ENCODE data around the gene SERPINB6. TPM values are rescaled to one million over a fixed set of nuclear protein-coding genes. Genes with fewer than 3 reads are reported as not detected.

SERPINB6 gene
- polyA plus RNA-seq, 1 donor (not counting 4 experiments of a cell fraction or from before 2014, with no cell fraction given), result 66.4 TPM

GRCh38 chr6:3019065-3019464 is 47.7 kb upstream of the SERPINB6 start:
- H3K27me3 ChIP-seq (ENCODE audit: control insufficient read depth, extremely low read depth, insufficient read depth, low read length), result no peaks in the 10 kb centered on the region
- no peaks in the 10 kb centered on the region for H3K36me3 ChIP-seq (ENCODE audit: control insufficient read depth in 2 of 2, extremely low read depth in 1 of 2, insufficient read depth in 2 of 2, low read length in 2 of 2)
- H2AFZ ChIP-seq (ENCODE audit: control insufficient read depth, low read length), result no peak overlapping the region
- no peak overlapping the region for H3K27ac ChIP-seq (ENCODE audit: control insufficient read depth, insufficient read depth, low read length)
- no peak for DNase-seq (ENCODE audit: low read depth, low spot score)
- no peak for TF ChIP-seq EZH2 (IDR thresholded peaks at IDR 0.05; ENCODE audit: low read length)
- H3K9me3 ChIP-seq (ENCODE audit: control insufficient read depth, low read depth, low read length), result no peaks in the 10 kb centered on the region
- H3K4me1 ChIP-seq (ENCODE audit: control insufficient read depth, extremely low read depth, insufficient read depth, low read length), result peaks cover 11% of the 10 kb centered on the region
- H3K4me2 ChIP-seq (ENCODE audit: control insufficient read depth, extremely low read depth, insufficient read depth, low read depth, low read length), result no peak overlapping the region
- no peak overlapping the region for H3K4me3 ChIP-seq (ENCODE audit: control insufficient read depth in 2 of 3, extremely low read depth in 1 of 3, insufficient read depth in 2 of 3, low read depth in 1 of 3, low read length in 3 of 3)
- no peaks in the 10 kb centered on the region for H3K79me2 ChIP-seq (ENCODE audit: control insufficient read depth, insufficient read depth, low read length)
- no peak overlapping the region for H3K9ac ChIP-seq (ENCODE audit: control insufficient read depth, extremely low read depth, insufficient read depth, low read length)
- H3K9me1 ChIP-seq (ENCODE audit: control insufficient read depth, extremely low read depth, insufficient read depth, low read length), result no peaks in the 10 kb centered on the region
- no peak for FAIRE-seq
- dilution Hi-C loops (cut with MboI; ENCODE audit: extremely low pct_ligation_motif_present, low sequenced_read_pairs), result no loop called here
- H4K20me1 ChIP-seq (ENCODE audit: control insufficient read depth, extremely low read depth, insufficient read depth, low read length), result no peaks in the 10 kb centered on the region

GRCh38 chr6:3017304-3017703 is 45.9 kb upstream of the SERPINB6 start:
- no peak for FAIRE-seq
- no peak for TF ChIP-seq CTCF (optimal IDR thresholded peaks at IDR 0.05 in 1 of 3, IDR thresholded peaks at IDR 0.05 in 1 of 3, conservative IDR thresholded peaks at IDR 0.05 in 1 of 3; ENCODE audit: extremely low read depth in 1 of 3, insufficient read depth in 2 of 3, low read length in 3 of 3)
- TF ChIP-seq EZH2 (IDR thresholded peaks at IDR 0.05; ENCODE audit: low read length), result no peak
- no peak overlapping the region for H3K4me3 ChIP-seq (ENCODE audit: control insufficient read depth in 2 of 3, extremely low read depth in 1 of 3, insufficient read depth in 2 of 3, low read depth in 1 of 3, low read length in 3 of 3)

More at GRCh38 chr6:3017304-3017703, 45.9 kb upstream of the SERPINB6 start:
- Histone ChIP-seq H4K20me1 (ENCODE audit: control insufficient read depth, extremely low read depth, insufficient read depth, low read length) (no peaks in the 10 kb centered on the region), H2AFZ (ENCODE audit: control insufficient read depth, low read length) (no peak overlapping the region), H3K9ac (ENCODE audit: control insufficient read depth, extremely low read depth, insufficient read depth, low read length) (no peak overlapping the region), H3K4me2 (ENCODE audit: control insufficient read depth, extremely low read depth, insufficient read depth, low read depth, low read length) (no peak overlapping the region), H3K9me1 (ENCODE audit: control insufficient read depth, extremely low read depth, insufficient read depth, low read length) (no peaks in the 10 kb centered on the region), H3K36me3 (ENCODE audit: control insufficient read depth in 2 of 2, extremely low read depth in 1 of 2, insufficient read depth in 2 of 2, low read length in 2 of 2) (peaks cover 0 to 1% of the 10 kb centered on the region in 2 experiments), H3K79me2 (ENCODE audit: control insufficient read depth, insufficient read depth, low read length) (no peaks in the 10 kb centered on the region), H3K4me1 (ENCODE audit: control insufficient read depth, extremely low read depth, insufficient read depth, low read length) (peaks cover 12% of the 10 kb centered on the region), H3K27ac (ENCODE audit: control insufficient read depth, insufficient read depth, low read length) (no peak overlapping the region), H3K9me3 (ENCODE audit: control insufficient read depth, low read depth, low read length) (no peaks in the 10 kb centered on the region), H3K27me3 (ENCODE audit: control insufficient read depth, extremely low read depth, insufficient read depth, low read length) (no peaks in the 10 kb centered on the region)
- DNase-seq (ENCODE audit: low read depth, low spot score), result no peak
- dilution Hi-C loops (cut with MboI; ENCODE audit: extremely low pct_ligation_motif_present, low sequenced_read_pairs), result no loop called here
